Measurements from ENCODE around the gene C1QTNF4. TPM values are rescaled to one million over a fixed set of nuclear protein-coding genes. Genes with fewer than 3 reads are reported as not detected.

Gene C1QTNF4
- total RNA-seq, 1 donor from 2014 or later: 0.20 TPM

DNA sequence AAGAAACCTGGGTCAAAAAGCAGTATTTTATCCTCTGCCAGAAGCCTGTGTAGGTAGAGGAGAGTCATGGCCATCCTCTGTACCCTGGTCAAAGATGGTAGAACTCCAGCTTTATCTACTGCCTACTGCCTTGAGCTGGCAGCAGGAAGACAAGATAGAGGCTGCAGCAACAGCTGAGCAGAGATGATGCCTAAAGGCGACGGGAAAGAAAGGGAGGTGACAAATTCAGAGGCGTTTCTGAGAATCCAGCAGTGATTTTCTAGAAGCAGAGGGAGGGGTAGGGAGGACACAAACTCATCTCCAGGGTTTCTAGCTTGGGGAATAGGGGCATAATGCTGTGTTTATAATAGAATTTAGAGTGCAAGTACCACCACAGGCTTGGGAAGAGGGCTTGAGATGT lies 15.5 kb upstream of the C1QTNF4 start:
- FAIRE-seq: no peak
- no peak overlapping the region for H3K4me3 Mint-ChIP-seq (ENCODE audit: unreplicated experiment)
- no peak overlapping the region for H3K27ac Mint-ChIP-seq (ENCODE audit: unreplicated experiment)

DNA sequence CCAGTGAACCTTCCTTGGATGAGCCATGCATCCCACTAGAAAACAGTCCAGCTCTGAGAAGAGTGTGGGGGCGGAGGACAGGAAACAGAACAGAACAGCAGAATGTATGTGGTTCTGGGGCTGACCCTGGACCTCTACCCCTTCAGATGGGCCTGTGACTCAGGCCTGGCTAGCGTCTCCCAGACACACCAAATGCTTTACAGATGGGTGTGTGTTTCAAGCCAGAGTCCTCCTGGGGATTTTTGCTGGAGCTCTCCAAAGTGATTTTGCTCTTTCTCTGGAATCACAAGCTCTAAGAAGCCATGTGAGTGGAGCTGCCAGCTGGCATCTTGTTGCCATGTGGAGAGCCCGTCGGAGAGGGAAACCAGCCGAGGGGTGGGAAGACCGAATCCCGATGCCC lies 13.2 kb upstream of the C1QTNF4 start:
- no peaks in the 10 kb centered on the region for H3K27me3 ChIP-seq (ENCODE audit: insufficient read depth, low read length)
- no peak overlapping the region for H3K4me3 Mint-ChIP-seq (ENCODE audit: unreplicated experiment)
- H3K4me3 ChIP-seq (ENCODE audit: insufficient read depth, low read depth, low read length): no peak overlapping the region
- no peaks in the 10 kb centered on the region for H3K9me3 ChIP-seq (ENCODE audit: insufficient read depth, low read depth, low read length)
- H3K36me3 Mint-ChIP-seq (ENCODE audit: low read depth, unreplicated experiment): peaks cover 4% of the 10 kb centered on the region
- H3K36me3 ChIP-seq (ENCODE audit: insufficient read depth, low read length): no peaks in the 10 kb centered on the region
- DNase-seq (ENCODE audit: low read depth): peak; percentile 94
- no peak for TF ChIP-seq EZH2 (IDR thresholded peaks at IDR 0.05; ENCODE audit: insufficient read depth, low read length)
- TF ChIP-seq, protein P1, sequence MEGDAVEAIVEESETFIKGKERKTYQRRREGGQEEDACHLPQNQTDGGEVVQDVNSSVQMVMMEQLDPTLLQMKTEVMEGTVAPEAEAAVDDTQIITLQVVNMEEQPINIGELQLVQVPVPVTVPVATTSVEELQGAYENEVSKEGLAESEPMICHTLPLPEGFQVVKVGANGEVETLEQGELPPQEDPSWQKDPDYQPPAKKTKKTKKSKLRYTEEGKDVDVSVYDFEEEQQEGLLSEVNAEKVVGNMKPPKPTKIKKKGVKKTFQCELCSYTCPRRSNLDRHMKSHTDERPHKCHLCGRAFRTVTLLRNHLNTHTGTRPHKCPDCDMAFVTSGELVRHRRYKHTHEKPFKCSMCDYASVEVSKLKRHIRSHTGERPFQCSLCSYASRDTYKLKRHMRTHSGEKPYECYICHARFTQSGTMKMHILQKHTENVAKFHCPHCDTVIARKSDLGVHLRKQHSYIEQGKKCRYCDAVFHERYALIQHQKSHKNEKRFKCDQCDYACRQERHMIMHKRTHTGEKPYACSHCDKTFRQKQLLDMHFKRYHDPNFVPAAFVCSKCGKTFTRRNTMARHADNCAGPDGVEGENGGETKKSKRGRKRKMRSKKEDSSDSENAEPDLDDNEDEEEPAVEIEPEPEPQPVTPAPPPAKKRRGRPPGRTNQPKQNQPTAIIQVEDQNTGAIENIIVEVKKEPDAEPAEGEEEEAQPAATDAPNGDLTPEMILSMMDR (IDR thresholded peaks at IDR 0.05; ENCODE audit: insufficient read depth, low read depth, low read length): no peak
- no peaks in the 10 kb centered on the region for H3K27me3 Mint-ChIP-seq (ENCODE audit: low read depth, unreplicated experiment)
- peak overlapping the region; percentile 61 for H3K4me2 ChIP-seq (ENCODE audit: low read length)
- peaks cover 24% of the 10 kb centered on the region for H3K4me1 Mint-ChIP-seq (ENCODE audit: low read depth, unreplicated experiment)
- peak overlapping the region; percentile 14 for H3K27ac ChIP-seq (ENCODE audit: low read depth, low read length)
- FAIRE-seq: no peak
- no peak overlapping the region for H2AFZ ChIP-seq (ENCODE audit: low read depth, low read length)
- H3K79me2 ChIP-seq (ENCODE audit: insufficient read depth, low read length): no peaks in the 10 kb centered on the region
- peaks cover 20% of the 10 kb centered on the region for H3K4me1 ChIP-seq (ENCODE audit: insufficient read depth, low read length)
- H3K9me3 Mint-ChIP-seq (ENCODE audit: unreplicated experiment): no peaks in the 10 kb centered on the region
- H4K20me1 ChIP-seq (ENCODE audit: insufficient read depth, low read length): no peaks in the 10 kb centered on the region
- peak overlapping the region; percentile 37 for H3K9ac ChIP-seq (ENCODE audit: low read length)
- H3K27ac Mint-ChIP-seq (ENCODE audit: unreplicated experiment): peak overlapping the region; percentile 5

More for the DNA sequence above, 15.5 kb upstream of the C1QTNF4 start:
- H3K4me3 ChIP-seq (ENCODE audit: insufficient read depth, low read depth, low read length): no peak overlapping the region
- Mint-ChIP-seq H3K9me3 (ENCODE audit: unreplicated experiment) (no peaks in the 10 kb centered on the region), H3K4me1 (ENCODE audit: low read depth, unreplicated experiment) (peaks cover 24% of the 10 kb centered on the region), H3K36me3 (ENCODE audit: low read depth, unreplicated experiment) (peaks cover 4% of the 10 kb centered on the region), H3K27me3 (ENCODE audit: low read depth, unreplicated experiment) (no peaks in the 10 kb centered on the region)
- no peaks in the 10 kb centered on the region for H3K9me3 ChIP-seq (ENCODE audit: insufficient read depth, low read depth, low read length)
- no peaks in the 10 kb centered on the region for H3K79me2 ChIP-seq (ENCODE audit: insufficient read depth, low read length)
- no peak overlapping the region for H3K9ac ChIP-seq (ENCODE audit: low read length)
- H3K4me1 ChIP-seq (ENCODE audit: insufficient read depth, low read length): peaks cover 20% of the 10 kb centered on the region
- no peaks in the 10 kb centered on the region for H3K36me3 ChIP-seq (ENCODE audit: insufficient read depth, low read length)
- no peak for DNase-seq (ENCODE audit: low read depth)
- H3K4me2 ChIP-seq (ENCODE audit: low read length): no peak overlapping the region
- no peaks in the 10 kb centered on the region for H3K27me3 ChIP-seq (ENCODE audit: insufficient read depth, low read length)
- H3K27ac ChIP-seq (ENCODE audit: low read depth, low read length): no peak overlapping the region
- H2AFZ ChIP-seq (ENCODE audit: low read depth, low read length): no peak overlapping the region
- no peaks in the 10 kb centered on the region for H4K20me1 ChIP-seq (ENCODE audit: insufficient read depth, low read length)
- TF ChIP-seq EZH2 (IDR thresholded peaks at IDR 0.05; ENCODE audit: insufficient read depth, low read length): no peak
- TF ChIP-seq, protein P1 (IDR thresholded peaks at IDR 0.05; ENCODE audit: insufficient read depth, low read depth, low read length): no peak

DNA sequence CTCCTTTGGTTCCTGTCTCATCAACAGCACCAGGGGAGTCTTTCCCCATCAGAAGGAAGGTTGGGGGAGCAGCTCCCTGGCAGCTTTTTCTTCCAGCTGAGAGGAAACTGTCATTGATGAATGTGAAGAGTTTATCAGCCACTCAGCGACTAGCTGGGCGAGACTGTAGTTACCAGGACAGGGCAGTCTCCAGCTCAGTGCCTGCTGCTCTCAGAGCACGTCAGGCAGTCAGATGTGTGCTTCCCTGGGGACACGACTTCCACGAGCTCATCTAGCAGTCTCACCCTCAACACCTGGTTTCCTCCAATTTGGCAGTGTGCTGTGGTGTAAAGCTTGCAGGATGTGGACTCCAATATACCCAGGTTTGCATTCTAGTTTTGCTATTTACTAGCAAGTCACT lies 12.5 kb upstream of the C1QTNF4 start:
- H3K4me3 Mint-ChIP-seq (ENCODE audit: unreplicated experiment): no peak overlapping the region
- Histone ChIP-seq H3K9me3 (ENCODE audit: insufficient read depth, low read depth, low read length) (no peaks in the 10 kb centered on the region), H3K4me2 (ENCODE audit: low read length) (peak overlapping the region; percentile 61), H3K4me3 (ENCODE audit: insufficient read depth, low read depth, low read length) (peak overlapping the region; percentile 15), H3K79me2 (ENCODE audit: insufficient read depth, low read length) (no peaks in the 10 kb centered on the region), H3K36me3 (ENCODE audit: insufficient read depth, low read length) (no peaks in the 10 kb centered on the region), H3K4me1 (ENCODE audit: insufficient read depth, low read length) (peaks cover 20% of the 10 kb centered on the region), H2AFZ (ENCODE audit: low read depth, low read length) (no peak overlapping the region), H3K27ac (ENCODE audit: low read depth, low read length) (peak overlapping the region; percentile 32), H4K20me1 (ENCODE audit: insufficient read depth, low read length) (no peaks in the 10 kb centered on the region), H3K9ac (ENCODE audit: low read length) (peak overlapping the region; percentile 37), H3K27me3 (ENCODE audit: insufficient read depth, low read length) (no peaks in the 10 kb centered on the region)
- H3K36me3 Mint-ChIP-seq (ENCODE audit: low read depth, unreplicated experiment): peaks cover 4% of the 10 kb centered on the region
- FAIRE-seq (no peak), DNase-seq (ENCODE audit: low read depth) (peak; percentile 29)
- H3K9me3 Mint-ChIP-seq (ENCODE audit: unreplicated experiment): no peaks in the 10 kb centered on the region
- H3K27me3 Mint-ChIP-seq (ENCODE audit: low read depth, unreplicated experiment): no peaks in the 10 kb centered on the region
- H3K4me1 Mint-ChIP-seq (ENCODE audit: low read depth, unreplicated experiment): peaks cover 24% of the 10 kb centered on the region
- H3K27ac Mint-ChIP-seq (ENCODE audit: unreplicated experiment): peak overlapping the region; percentile 20
- TF ChIP-seq, protein P1 (IDR thresholded peaks at IDR 0.05; ENCODE audit: insufficient read depth, low read depth, low read length): no peak
- no peak for TF ChIP-seq EZH2 (IDR thresholded peaks at IDR 0.05; ENCODE audit: insufficient read depth, low read length)
